ENCODE data around the gene GPHB5.

GRCh38 chr14:63268771-63269170 is 50.0 kb downstream of the GPHB5 start:
- TF ChIP-seq POLR2A (IDR thresholded peaks at IDR 0.05; ENCODE audit: low read depth, low read length), result no peak
- TF ChIP-seq POLR2AphosphoS5 (IDR thresholded peaks at IDR 0.05; ENCODE audit: low read depth, low read length), result no peak
- TF ChIP-seq TAF1 (IDR thresholded peaks at IDR 0.05; ENCODE audit: borderline replicate concordance, low read depth, low read length), result no peak
